Gastrocnemius medialis (tissue), 4 donors: ENCODE results near the gene CHSY1.

Experiments
- POLR2A ChIP-seq, 2 donors: fragments of 450-650 bp; IDR thresholded peaks; one replicate each; pipeline ENCODE4 v1.6.1; 2017; ENCODE audit warnings: antibody characterized with exemption in 2 of 2, mild to moderate bottlenecking in 2 of 2, moderate library complexity in 2 of 2
- TF ChIP-seq, protein P1 (sequence below), 5 experiments: fragments of 450-650 bp in 3 of 5; fragments of 200-600 bp in 2 of 5; sonication (generic) in 2 of 5; IDR thresholded peaks in 4 of 5; conservative IDR thresholded peaks in 1 of 5; 1 replicate in 4 of 5; 2 replicates in 1 of 5; pipeline ENCODE4 v1.5.1; 2016 to 2019; ENCODE audit warnings: antibody characterized with exemption in 5 of 5, mild to moderate bottlenecking in 3 of 5, moderate library complexity in 3 of 5

DNA sequence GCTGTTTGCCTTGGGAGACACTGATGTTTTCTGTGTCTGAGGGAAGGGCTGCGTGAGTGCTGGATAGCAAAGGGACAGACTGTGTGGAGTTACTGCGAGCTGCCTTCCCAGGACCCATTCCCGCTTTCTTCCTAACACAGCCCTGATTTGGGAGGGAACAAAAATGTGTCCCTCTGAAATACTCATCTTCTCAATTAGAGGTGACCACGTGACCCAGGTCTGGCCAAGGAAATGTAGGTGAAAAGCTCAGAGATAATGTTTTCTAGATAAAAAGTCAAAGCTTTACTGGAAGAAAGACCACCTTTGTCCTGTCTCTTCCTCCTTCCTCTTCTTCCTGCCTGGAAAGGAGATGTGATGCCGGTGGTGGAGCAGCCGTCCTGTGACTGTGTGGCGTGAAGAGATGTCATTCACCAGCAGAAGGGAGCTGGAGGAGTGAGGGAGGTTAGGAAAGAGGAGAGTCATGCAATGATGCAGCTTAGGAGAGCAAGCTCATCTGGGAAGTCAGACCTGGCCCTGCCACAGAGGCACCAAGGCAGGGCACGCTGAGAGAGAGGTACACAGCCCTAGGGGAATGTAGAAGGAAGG is 105.6 kb downstream of the CHSY1 start:
- TF ChIP-seq, protein P1, sequence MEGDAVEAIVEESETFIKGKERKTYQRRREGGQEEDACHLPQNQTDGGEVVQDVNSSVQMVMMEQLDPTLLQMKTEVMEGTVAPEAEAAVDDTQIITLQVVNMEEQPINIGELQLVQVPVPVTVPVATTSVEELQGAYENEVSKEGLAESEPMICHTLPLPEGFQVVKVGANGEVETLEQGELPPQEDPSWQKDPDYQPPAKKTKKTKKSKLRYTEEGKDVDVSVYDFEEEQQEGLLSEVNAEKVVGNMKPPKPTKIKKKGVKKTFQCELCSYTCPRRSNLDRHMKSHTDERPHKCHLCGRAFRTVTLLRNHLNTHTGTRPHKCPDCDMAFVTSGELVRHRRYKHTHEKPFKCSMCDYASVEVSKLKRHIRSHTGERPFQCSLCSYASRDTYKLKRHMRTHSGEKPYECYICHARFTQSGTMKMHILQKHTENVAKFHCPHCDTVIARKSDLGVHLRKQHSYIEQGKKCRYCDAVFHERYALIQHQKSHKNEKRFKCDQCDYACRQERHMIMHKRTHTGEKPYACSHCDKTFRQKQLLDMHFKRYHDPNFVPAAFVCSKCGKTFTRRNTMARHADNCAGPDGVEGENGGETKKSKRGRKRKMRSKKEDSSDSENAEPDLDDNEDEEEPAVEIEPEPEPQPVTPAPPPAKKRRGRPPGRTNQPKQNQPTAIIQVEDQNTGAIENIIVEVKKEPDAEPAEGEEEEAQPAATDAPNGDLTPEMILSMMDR (IDR thresholded peaks at IDR 0.05 in 4 of 5, conservative IDR thresholded peaks at IDR 0.05 in 1 of 5), result no peak
- TF ChIP-seq POLR2A (IDR thresholded peaks at IDR 0.05), result no peak
